Inflammatory macrophage (primary cell): ENCODE measurements around the gene TMED6.
"Not testable (repeated sequence)": the region's sequence is repeated elsewhere in the genome, so short reads cannot be mapped to it uniquely, and the experiment has no call there.

Source experiments
- DNase-seq, 2 donors: peaks; one replicate each; pipeline ENCODE4 v3.0.0-alpha.2; 2020 to 2022

TMED6 gene

GRCh38 chr16:69301187-69301586, 50.4 kb downstream of the TMED6 start:
- DNase-seq: no peak

GRCh38 chr16:69298261-69298660, 53.3 kb downstream of the TMED6 start:
- no peak for DNase-seq

GRCh38 chr16:69296771-69297170, 54.8 kb downstream of the TMED6 start:
- not testable (repeated sequence) for DNase-seq

GRCh38 chr16:69294051-69294450, 57.5 kb downstream of the TMED6 start:
- DNase-seq: no peak

DNA sequence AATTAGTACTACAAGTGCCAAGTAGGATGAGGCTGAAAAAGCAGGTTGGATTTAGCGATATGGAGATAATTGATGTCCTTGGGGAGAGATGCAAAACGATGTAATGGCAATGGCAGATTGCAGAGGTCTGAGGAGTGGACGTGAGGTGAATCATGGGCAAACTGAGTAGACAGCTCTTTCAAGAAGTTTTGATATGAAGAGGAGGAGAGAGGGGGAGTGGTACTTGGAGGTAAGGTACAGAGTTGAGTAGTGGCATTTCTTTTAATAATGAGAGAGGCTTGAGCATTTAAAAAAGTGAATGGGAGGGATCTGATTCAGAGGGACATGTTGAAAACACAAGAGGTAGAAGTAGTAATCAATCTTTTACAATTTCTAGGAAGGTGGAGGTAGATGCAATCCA, 58.2 kb downstream of the TMED6 start:
- no peak for DNase-seq
